ENCODE results near the gene RUNX2.

Gene RUNX2

DNA sequence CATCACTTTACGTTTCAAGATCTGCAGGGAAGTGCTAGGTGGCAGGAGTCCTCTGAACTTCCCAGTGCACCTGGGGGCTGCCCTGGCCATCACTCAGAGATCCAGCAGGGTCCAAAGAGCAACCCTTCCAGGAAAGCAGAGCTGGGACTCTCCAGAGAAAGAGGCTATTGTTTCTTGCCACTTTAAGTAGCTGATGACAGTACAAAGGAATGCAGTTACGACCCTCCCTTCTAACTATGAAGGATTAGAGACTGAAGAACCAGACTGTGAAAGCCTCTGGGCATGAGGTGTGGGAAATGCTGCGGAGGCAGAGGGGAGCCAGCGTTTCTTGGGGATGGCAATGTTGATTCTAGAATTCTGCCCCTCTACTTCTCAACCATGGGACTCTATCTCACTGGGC lies 238.8 kb downstream of the RUNX2 start:
- DNase-seq, result peak; percentile 49

DNA sequence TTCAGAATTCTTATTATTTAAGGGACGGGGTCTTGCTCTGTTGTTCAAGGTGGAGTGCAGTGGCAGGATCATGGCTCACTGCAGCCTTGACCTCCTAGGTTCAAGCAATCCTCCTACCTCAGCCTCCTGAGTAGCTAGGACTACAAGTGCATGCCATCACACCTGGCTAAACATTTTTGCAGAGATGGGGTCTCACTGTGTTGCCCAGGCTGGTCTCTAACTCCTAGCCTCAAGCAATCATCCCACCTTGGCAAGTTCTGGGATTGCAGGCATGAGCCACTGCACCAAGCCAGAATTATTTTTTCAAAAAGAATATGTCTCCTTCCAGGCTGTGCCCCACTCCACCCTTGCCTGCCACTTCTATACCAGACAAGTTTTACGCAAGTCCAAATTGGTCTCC lies 239.7 kb downstream of the RUNX2 start:
- no peak for DNase-seq

DNA sequence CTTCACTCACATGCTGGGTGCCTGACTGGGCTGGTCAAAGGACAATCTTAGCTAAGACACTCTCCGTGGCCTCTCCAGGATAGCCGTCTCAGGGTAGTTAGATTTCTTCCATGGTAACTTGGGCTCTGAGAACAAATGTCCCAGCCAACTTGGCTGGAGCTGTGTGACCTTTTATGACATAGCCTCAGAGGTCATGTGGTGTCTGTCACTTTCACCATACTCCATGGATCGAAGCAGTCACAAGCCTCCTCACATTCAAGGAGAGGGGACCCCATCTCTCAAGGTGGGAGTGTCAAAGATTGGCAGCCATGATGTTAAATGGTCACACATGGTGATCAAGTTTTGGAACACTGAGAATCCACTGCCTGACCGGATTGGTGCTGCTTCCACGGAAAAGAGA lies 240.5 kb downstream of the RUNX2 start:
- no peak for DNase-seq

DNA sequence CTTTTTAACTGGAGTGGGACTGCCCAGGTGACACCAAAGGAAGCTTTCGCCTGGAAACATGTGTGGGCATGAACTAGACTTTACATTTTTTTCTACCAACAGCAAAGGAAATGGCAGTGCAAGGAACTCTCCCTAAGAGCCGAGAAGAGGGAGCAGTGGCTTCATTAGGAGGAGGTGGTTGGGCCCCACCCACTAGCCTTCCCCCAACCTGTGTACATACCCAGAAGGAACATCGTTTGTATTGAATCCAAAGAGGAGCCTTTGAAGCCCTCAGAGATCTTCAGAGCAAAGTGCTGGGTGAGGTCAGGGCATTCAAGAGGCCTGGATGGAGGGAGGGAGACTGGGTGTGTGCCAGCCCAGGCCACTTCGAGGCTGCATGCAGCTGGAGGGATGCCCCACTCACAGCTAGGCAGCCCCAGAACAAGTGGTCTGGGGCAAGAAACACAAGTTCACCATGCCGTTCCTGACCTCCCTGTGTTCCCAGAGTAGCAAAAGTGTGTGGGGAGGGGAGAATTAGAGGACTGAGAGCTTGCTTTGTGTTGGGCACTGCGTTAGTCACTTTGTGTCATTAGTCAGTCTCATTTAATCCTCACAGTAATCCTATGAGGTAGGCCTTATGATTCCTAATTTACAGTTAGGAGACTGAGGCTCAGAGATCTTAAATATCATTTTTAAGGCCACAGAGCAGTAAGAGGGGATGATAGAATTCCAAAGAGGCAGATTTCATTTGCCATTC lies 241.2 kb downstream of the RUNX2 start:
- DNase-seq, result no peak

DNA sequence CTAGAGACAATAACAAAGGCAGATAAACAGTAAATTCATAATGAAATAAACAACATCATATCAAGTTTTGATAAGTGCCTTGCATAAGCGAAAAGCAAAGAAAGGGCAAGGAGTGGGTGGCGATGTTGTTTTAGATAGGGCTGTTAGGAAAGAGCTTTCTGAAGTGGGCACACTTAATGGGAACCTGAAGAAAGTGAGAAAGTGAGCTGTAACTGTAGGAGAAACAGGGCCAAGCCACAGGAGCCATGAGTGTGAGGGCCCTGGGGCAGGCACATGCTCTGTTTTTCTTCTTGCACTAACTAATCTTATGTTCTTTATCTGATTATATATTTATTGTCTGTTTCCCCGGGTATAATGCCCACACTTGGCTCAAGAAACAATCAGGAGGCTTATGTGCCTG lies 243.0 kb downstream of the RUNX2 start:
- no peak for DNase-seq

DNA sequence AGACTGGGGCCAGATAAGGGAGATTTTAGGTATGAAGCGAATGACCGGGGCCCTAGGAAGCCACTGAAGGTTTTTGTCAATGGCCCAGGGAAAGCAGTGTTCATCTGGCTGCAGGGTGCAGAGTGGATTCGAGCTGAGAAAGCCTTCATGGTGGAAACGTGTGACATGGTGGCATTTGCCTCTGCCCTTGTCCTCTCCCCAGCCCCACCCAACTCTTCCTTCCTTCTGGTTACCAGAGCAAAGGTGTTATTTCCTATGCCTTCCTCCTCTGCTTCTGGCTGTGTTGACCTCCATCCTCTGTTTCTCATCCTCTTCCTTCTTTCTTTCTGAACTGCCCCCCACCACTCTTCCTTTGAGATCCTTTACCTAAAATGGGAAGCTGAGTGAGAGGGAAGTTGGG lies 244.7 kb downstream of the RUNX2 start:
- DNase-seq, result no peak

DNA sequence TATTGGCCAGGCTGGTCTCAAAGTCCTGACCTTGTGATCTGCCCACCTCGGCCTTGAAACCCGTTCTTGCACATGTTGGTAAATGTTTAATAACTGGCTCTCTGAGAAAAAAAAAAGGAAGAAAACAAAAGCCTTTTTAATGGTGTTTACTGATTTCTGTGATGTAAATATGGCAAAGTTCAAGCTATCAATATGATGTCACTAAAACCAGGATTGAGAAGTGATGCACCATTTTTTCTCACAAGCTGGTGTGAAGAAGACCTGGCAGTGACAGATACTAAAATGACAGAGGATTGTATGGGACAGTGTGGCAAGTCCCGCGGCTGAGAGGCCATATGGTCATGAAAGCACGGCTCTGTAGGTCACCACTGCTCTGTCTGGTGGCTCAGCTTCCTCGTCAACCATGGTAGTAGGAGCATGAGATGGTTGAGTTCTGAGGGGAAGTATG lies 245.9 kb downstream of the RUNX2 start:
- DNase-seq, result no peak

DNA sequence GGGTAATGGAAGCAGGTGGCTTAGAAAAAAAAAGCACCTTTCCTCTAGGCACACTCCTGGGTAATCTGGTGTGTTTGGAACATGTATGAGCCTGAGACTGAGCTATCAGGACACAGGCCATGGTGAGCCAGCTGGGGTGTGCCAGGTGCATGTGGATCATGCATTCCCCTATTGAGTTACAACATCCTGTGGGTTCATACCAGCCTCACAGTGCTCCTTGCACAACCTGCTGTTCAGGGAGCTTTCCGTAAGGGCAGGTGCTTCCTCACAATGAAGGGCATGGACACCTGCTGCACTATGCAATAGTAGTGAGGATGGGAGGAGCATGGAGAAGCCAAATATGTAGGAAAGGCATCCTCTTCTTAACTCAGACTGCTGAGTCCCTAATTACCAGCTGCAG lies 246.8 kb downstream of the RUNX2 start:
- no peak for DNase-seq

DNA sequence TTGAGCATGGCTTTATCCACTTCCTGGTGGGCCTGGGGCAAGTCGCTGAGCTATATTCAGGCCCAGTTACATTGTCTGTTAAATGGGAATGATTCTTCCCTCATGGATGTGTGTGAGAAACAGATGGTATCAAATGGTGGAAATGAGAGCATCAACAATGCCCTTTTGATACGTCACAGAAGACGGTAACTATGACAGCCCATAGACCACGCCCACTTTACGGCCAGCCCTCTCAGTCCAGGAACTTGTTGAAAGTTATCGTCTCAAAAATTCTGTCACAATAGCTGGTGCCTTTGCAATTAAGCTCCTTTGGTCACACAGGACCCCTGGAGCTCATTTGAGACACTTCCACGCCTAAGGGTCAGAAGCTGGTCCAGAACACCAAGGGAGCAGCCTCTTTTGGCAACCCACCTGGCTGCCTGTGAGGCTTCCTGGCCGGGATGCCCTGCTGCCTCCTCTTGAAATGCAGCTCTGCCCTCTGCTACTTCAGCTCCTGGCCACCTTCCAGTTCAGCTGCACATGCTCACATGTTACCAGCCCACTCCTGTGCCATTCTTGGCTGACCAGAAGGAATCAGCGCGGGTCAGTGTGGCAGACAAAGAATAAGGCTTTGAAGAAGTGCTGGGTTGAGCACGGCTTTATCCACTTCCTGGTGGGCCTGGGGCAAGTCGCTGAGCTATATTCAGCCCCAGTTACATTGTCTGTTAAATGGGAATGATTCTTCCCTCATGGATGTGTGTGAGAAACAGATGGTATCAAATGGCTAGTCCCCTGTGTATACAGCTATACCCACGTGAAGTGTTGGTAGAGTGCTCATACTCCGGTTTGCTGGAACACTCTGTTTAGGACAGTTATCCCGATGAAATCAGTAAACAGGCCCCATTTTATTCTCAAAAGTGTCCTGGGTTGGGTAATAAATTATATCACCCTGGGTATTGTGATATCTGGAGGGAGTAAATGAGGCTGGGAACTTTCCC lies 248.8 kb downstream of the RUNX2 start:
- DNase-seq, result no peak

DNA sequence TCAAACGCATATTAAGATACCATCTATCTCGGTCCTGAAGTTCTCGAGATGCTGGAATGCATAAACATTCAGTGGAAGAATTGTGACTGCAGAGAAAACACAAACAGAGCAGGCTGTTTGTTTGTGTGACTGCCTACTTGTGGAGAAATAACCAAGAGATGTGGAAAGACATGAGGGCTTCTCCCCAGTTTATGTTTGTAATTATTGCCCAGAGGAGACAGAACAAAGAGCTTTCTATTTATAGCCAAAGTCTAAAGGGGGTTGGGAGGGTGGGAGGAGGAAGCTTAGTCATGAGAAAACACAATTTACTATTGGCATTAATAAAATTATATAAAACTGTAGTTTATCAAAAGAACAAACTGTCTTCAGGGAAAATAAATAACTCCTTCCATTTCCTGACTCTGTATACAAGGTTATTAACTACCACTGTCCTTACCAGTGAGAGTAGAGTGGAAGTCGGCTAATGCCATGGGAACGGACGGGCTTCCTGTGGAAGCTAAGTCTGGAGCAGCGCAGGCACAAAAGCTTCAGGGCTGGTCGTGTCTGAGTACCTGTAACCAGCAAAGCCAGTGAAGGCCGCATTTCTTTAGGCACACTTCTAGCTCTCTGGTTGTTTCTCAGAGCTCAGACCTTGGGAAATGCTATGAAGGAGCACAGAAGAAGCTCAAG lies 249.8 kb downstream of the RUNX2 start:
- peak; percentile 61 for DNase-seq

DNA sequence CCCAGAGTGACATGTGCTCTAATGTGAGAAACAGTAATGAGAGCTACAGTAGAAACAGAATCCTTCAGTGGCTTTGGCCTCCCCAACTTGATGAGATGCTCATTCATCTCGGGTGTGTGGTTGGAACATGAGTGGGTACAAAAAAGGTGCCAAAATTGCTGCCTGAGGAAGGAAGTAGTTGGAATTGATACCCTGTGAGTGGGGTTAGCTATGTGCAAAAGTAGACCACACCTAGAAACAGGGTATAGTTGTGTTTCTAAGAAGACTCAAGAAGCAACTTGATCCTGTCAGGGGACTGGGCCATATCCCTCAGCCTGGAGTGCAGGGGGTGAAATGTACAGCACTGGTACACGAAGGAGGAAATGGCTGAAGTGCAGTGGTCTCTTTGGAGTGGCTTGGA lies 256.0 kb downstream of the RUNX2 start:
- no peak for DNase-seq

DNA sequence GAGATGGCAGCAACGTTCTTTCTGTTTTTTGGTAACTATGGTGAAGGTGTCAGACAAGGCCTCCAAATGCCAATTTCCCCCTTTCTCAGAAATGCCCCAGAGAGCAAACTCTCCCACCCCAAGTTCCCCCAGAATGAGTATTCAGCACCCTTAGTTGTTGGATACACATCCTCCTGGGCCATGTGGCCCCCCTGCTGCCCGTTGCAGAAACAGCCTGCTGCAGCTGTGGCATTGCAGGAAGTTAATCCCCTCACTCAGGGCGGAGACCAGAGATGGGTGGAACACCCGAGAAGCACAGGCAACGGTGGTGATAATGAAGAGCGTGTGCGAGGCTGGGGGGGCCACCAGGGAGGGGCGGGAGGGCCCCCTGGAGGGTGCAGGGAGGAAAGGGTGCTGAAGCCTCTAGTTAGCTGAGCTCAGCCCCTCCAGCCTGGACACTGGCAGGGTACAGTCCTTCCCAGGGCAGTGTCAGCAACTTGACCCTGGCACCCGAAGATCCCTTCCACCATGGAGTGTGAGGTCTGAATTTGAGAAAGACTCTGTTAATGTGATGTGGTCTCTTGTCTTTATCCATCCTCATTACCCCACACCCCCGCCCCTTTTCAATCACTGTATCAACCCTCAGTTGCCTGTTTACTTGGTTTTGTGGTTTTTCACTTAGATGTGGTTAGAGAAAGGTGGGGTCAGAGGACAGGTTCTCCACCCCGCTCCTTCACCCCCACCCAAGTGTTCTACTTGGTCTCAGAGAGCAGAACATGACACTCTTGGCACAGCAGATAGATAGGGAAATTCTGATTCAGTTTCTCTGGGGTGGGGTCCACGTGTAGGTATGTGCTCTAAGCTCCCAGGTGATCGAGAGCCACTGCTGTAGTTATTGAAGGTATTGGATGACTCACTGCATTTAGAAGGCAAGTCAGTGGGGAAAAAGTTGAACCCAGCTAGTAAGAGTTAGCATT lies 258.4 kb downstream of the RUNX2 start:
- DNase-seq, result no peak

DNA sequence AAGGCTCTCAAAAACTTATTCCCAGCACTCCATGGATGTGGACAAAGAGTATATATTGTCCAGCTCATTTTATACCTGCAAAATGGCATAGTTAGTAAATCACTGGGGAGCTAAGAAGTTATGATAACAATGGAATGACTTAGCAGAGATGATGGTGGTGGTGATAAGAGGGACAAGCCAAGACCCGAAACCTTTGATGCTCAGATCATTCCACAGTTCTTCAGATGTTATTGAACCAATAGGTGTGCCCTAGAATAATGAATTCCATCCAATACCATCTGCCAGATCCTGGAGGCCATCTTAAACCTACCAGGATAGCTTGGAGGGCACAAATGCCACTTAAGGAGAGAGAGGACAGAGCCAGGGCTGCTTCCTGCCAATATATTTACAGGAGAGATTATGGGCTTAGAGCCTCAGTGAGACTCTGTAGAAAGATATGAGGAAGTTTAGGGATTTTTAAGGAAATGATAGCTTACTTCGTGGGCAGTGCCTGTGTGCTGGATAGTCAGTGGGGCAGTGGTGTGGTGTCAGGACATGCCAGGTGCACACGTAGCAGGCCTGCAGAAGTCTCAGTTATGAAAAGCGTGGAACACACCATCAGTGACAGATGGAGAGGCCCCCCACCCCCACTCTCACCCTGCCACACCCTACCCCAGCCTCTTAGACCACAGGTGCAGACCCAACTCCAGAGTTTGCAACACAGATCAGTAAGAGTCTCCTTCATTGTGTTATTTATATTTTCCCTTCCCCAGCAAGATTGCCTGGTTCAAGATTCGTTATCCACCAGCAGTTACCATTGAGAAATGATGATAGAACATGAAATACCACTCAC lies 259.3 kb downstream of the RUNX2 start:
- DNase-seq, result no peak

DNA sequence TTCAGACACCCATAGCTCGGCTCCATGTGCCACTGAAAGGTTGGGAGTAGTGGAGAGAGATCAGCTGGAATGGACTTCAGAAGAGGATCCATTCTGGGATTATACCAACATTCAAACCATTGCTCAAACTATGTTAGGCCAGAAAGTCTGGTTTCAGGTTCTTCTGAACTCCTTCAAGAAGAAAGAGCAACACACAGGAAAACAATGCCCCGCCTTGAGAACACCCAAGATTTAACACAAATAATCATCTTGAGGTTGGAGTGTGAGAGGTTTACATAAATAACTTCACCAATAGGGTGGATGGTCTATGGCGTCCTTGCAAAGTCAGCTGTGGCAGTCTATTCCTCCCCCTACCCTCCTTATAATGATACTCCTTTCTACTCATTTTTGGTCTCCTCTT lies 261.2 kb downstream of the RUNX2 start:
- no peak for DNase-seq

DNA sequence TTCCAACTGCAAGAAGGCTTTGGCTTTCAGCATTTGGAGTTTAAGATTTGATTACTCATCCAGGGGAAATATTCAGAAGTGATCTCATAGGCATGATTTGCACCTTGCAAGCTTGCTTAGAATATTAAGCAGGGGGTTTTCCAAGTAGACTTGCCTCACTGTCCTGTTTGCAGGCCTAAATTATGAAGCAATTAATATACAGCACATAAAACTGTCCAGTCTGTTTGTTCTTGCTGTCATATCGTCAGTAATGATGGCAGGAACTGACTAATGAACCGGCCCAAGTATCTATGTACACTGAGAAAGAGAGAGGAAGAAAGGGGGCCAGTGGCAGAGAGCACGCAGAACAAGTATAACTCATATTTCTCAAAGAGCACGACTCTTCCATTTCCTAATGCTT lies 262.1 kb downstream of the RUNX2 start:
- peak; percentile 98 for DNase-seq

DNA sequence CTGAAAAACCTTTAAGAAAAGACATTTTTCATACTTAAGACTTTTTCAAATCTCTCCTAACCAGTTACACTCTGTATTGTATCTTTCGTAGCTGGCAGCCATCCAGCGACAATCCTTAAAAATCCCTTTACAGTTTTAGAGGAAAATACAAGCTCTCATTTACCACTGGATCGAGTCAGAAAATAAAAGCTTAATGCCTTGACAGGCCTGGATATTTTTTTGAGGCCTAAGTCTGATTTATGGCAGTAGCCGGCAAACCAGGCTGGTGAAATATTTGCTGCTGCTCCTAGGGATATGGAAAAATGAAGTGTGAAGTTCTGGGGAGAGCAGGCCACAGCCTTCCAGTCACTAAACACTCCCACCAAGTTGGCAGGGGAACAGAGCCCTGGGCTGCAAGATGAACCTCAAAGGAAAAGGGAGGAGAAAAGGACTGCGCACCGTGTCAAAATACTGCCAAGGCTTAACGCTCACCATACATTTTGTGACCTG lies 262.6 kb downstream of the RUNX2 start:
- DNase-seq, result peak; percentile 81

DNA sequence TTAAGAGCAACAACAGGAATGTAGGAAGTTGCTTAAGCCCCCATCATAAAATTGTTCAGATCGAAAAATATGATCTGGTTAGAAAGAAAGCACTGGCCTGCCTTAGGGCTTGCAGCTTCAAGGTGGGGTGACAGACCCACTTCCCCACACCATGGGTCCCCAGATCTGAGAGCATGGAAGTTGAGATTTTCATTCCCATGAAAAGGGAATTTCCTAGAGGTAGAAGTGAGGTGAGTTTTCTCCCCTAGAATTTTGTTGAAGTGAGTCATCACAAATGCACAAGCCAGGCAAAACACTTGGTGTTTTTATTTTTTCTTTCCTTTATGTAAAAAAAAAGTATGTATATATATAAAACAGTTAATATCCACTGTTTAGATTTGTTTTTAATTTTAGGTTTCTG lies 263.2 kb downstream of the RUNX2 start:
- DNase-seq, result peak; percentile 25

DNA sequence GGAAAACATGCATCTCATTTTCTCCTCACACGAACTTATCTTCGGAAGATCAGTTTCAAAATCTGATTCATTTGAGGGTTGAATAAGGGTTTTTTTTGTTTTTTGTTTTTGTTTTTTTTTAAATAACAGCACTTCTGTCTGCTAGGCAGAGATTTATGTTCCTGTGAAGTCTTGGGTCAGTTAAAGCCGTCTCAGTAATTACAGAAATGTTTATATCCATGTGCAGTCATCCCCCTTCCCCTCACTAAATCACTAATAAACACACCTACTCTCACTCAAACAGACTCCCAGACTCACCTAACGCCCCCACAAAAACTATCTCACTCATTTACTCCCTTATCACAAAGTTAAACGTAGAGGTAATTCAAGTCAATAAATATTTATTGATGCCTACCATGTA lies 263.8 kb downstream of the RUNX2 start:
- no peak for DNase-seq

DNA sequence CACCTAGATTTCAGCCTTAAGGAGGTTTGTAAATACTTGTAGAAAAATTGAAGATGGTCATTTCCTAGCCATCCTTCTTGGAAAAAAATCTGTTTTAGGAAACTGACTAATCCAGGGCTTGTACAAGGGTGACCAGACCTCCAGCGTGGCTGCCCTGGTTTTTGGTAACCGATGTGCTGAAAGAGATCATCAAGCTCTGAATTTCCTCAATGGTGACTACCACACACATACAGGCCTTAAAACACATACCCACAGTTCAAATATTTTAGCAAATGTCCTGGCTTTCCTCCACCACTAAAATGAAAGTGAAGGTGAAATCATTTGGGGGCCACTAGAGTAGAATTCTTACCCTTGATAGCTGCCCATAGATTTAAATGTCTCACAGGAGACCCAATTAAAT lies 264.9 kb downstream of the RUNX2 start:
- peak; percentile 37 for DNase-seq

DNA sequence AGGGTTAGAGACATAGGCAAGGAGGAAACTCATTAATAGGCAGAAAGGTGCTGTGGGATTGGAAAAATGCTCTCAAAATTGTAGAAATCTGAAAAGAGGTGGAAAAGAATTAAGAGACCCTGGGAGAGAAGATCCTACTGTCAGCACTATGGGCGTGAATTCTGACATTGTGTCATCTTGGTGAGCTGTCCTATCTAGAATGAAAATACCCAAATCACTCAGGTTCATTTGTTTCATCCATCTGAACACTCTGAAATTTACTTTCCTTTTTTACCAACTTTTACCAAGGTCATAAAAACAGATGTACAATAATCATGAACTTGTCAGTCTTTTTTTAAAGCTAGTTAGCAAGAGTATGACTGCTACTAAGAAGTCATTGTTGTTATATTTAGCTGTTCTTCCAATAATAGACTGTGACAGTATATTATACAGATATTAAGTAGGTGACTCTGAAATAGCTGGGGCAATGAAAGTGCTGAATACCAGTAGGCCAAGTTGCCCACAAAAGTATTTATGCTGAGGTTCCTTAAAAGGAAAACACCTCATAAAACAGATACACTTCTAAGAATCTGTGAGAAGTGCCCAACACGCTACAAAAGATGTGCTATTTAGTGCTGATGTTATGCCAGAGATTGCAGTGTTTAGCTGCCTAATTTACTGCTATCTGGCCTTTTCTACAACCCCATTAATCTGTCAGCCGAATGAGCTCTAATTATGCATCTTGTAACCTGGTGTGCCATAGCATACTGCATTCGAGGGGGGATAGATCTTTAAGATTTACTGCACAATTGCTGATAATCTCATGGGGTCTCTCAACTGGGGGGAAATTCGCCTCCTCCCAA lies 267.1 kb downstream of the RUNX2 start:
- peak; percentile 20 for DNase-seq
